ENCODE results near the gene GGTLC2. TPM values are rescaled to one million over a fixed set of nuclear protein-coding genes. Genes with fewer than 3 reads are reported as not detected.
"Not testable (repeated sequence)": the region's sequence is repeated elsewhere in the genome, so short reads cannot be mapped to it uniquely, and the experiment has no call there.

The GGTLC2 gene
- total and polyA plus RNA-seq, 8 donors: not detected

DNA sequence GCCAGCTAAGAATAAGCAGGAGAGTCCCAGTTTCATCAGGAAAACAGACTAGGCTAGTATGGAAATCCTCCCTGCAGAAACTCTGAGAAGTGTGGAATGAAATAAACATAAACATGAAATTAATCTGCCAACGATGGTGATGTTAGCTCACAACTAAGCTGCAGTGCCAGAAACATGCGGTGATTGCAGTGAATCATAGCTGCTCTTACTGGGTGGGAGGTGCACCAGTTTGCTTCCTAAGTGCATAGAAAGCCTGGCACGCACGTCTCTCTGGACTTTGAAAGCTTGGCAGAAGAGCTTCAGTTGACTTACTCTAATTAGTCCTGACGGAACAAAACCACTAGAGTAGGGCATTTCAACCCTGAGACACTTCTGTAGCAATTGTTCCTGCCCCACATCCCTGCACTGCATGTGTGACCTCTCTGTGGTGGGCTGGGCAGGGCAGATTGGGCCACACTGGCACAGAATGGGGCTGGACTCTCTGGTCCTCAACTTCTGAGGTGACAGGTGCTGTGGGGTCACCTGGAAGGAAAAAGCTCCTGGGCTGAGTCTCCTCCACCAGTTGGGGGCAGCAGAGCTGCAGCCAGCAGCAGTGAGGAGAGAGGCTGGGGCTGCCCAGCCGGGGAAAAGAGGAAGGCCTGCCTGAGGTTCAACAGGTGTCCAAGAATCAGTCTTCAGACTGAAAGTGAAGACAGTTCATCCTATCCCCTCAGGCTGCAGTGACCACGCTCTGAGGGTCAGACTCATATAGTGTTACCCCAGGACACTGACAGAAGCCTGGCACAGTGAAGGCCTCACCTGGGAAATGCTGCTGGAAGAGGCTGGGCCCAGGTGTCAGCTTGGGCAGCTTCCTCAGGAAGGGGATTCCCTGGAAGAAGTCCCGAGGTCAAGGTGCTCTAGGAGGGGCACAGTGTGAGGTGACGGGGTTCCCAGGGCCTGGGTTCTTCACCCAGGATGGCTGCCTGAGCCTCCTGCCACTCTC, 40.5 kb downstream of the GGTLC2 start:
- H3K27me3 ChIP-seq: no peaks in the 10 kb centered on the region
- H3K36me3 ChIP-seq: no peaks in the 10 kb centered on the region
- no peak overlapping the region for H3K27ac ChIP-seq
- TF ChIP-seq, protein P1, sequence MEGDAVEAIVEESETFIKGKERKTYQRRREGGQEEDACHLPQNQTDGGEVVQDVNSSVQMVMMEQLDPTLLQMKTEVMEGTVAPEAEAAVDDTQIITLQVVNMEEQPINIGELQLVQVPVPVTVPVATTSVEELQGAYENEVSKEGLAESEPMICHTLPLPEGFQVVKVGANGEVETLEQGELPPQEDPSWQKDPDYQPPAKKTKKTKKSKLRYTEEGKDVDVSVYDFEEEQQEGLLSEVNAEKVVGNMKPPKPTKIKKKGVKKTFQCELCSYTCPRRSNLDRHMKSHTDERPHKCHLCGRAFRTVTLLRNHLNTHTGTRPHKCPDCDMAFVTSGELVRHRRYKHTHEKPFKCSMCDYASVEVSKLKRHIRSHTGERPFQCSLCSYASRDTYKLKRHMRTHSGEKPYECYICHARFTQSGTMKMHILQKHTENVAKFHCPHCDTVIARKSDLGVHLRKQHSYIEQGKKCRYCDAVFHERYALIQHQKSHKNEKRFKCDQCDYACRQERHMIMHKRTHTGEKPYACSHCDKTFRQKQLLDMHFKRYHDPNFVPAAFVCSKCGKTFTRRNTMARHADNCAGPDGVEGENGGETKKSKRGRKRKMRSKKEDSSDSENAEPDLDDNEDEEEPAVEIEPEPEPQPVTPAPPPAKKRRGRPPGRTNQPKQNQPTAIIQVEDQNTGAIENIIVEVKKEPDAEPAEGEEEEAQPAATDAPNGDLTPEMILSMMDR (IDR thresholded peaks at IDR 0.05): peak in 2 of 7 experiments; percentile 39 to 40
- TF ChIP-seq POLR2A (IDR thresholded peaks at IDR 0.05) (no peak), POLR2AphosphoS5 (IDR thresholded peaks at IDR 0.05) (peak in 1 of 3 donors; percentile 33)
- intact Hi-C loops (cut with DNase I; ENCODE audit: low total_unique reads): no loop called here
- DNase-seq: peak in 1 of 2 donors; percentile 64
- 47 to 58% (median 50%) methylated on average over 8 to 9 of the region's 9 CpGs for WGBS, 5 donors
- H3K4me1 ChIP-seq: peaks cover 0 to 13% (median 0%) of the 10 kb centered on the region in 4 donors
- H3K9me3 ChIP-seq: no peaks in the 10 kb centered on the region
- H3K4me3 ChIP-seq: no peak overlapping the region

DNA sequence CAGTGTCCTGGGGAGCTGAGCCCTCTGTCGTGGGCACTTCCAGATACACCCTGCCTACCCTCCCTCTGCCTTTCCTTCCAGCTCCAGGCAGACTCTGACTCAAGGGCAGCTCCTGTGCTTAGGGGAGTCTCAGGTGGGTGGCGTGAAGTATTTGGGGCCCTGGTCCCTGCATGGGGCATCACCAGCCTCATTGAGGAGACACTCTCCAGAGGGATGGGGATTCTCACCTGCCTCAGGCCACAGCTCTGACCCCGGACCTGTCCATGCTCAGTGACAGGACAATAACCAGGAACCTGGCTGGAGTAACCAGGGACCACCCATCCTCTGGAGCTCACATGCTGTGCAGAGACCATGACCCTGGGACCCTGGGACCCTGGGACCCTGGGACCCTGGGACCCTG, 41.2 kb downstream of the GGTLC2 start:
- no peaks in the 10 kb centered on the region for H3K36me3 ChIP-seq
- WGBS, 5 donors: 73 to 100% (median 87%) methylated on average over 1 to 3 of the region's 3 CpGs
- no peak overlapping the region for H3K4me3 ChIP-seq
- no peaks in the 10 kb centered on the region for H3K9me3 ChIP-seq
- no peak for DNase-seq
- H3K27me3 ChIP-seq: no peaks in the 10 kb centered on the region
- intact Hi-C loops (cut with DNase I; ENCODE audit: low total_unique reads): no loop called here
- no peak overlapping the region for H3K27ac ChIP-seq
- TF ChIP-seq EP300 (IDR thresholded peaks at IDR 0.05) (no peak), POLR2A (IDR thresholded peaks at IDR 0.05) (no peak), POLR2AphosphoS5 (IDR thresholded peaks at IDR 0.05) (no peak)
- TF ChIP-seq, protein P1 (IDR thresholded peaks at IDR 0.05): no peak
- H3K4me1 ChIP-seq: peaks cover 0 to 13% (median 0%) of the 10 kb centered on the region in 4 donors

DNA sequence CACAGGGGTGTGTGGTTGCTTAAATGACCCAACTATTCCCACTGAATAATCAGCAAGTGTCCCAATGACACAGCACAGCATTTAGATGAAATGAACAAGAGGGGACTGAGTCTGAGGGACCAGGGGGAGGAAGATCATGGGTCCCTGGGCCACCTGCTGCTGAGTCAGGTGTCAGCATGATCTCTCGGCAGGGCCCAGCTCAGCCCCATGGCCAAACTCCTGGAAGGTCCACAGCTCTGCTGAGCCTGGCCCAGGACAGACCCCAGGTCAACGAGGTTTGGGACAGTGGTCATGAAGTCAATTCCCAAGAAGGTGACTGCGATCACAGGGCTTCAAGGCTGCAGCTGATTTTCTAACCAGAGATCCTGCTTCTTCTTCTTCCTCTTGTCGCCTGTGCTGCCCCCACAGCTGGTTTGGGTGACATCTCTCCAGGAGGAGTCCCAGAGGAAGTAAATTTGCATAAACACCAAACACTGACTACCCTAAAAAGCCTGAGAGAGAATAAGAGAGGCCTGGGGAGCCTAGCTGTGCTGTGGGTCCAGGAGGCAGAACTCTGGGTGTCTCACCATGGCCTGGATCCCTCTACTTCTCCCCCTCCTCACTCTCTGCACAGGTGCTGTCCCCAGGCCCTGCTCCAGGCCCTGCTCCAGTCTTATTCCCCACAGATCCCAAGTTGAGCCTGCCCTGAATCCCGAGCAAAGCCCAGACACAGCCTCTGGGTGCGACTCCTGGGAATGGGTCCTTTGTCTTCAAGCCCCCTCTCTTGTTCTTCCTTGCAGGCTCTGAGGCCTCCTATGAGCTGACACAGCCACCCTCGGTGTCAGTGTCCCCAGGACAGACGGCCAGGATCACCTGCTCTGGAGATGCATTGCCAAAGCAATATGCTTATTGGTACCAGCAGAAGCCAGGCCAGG, 42.0 kb downstream of the GGTLC2 start:
- peaks cover 0 to 13% (median 0%) of the 10 kb centered on the region in 4 donors for H3K4me1 ChIP-seq
- H3K27ac ChIP-seq; H3K4me3 ChIP-seq; H3K27me3 ChIP-seq; H3K9me3 ChIP-seq; DNase-seq; H3K36me3 ChIP-seq; intact Hi-C loops (cut with DNase I; ENCODE audit: low total_unique reads): not testable (repeated sequence)
- WGBS, 5 donors: 83 to 91% (median 87%) methylated on average over 6 to 8 of the region's 8 CpGs

DNA sequence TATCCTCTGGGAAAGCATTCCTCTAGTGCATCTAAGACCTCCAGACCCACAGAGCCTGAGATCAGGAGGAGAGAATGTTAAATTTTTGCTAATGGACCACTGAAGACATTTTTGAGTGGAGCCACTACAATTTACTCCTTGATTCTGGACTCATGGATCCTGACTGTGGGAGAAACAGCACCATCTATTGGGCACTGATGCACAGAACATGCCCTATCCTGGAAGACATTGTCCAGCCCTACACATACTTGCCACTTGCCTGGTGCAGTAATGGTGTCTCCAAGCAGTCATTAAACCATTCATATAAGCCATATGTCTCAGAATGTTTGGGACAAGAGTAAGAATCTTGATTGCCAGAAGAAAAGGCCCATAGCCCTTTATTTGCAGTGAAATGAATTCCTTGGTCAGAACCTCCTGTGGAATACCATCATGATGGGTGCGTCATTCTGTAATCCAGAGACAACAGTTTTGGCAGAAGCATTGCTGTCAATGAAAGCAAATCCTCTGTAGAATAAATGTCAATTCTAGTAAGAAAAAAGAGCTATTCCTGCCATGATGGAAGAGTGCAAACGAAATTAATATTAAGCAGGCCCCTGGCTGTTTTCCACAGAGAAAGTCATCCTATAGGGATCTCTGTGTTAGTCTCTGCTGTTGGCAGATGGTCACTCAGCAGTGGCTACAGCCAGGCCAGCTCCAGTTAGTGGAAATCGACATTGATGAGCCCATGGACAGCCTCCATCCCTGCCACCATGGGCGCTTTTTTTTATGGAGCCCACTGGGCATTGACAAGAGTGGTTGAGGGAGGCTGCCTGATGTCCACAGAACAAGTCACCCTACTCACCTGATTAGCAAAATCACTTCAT, 43.5 kb downstream of the GGTLC2 start:
- no peak for TF ChIP-seq POLR2AphosphoS5 (IDR thresholded peaks at IDR 0.05)
- TF ChIP-seq, protein P1 (IDR thresholded peaks at IDR 0.05): peak in 4 of 7 experiments; percentile 35 to 59 (median 54)
- TF ChIP-seq POLR2A (IDR thresholded peaks at IDR 0.05): no peak
- TF ChIP-seq EP300 (IDR thresholded peaks at IDR 0.05): no peak

More for the DNA sequence above, 43.5 kb downstream of the GGTLC2 start:
- H3K36me3 ChIP-seq: no peaks in the 10 kb centered on the region
- WGBS, 5 donors: 71 to 77% (median 75%) methylated on average over 4 of the region's 4 CpGs
- peak; percentile 34 to 80 for DNase-seq
- H3K27ac ChIP-seq: no peak overlapping the region
- H3K4me3 ChIP-seq: no peak overlapping the region
- H3K4me1 ChIP-seq: peaks cover 0 to 16% (median 3%) of the 10 kb centered on the region in 4 donors
- H3K9me3 ChIP-seq: no peaks in the 10 kb centered on the region
- intact Hi-C loops (cut with DNase I; ENCODE audit: low total_unique reads): no loop called here
- H3K27me3 ChIP-seq: no peaks in the 10 kb centered on the region

Data from stomach (tissue), 9 donors.